Fibroblast of peridontal ligament (primary cell): ENCODE results near the gene EPB41.
"Not testable (repeated sequence)": the region's sequence is repeated elsewhere in the genome, so short reads cannot be mapped to it uniquely, and the experiment has no call there.

Experiments
- DNase-seq: peaks from one replicate; pipeline ENCODE4 v3.0.0-alpha.2; 2010; ENCODE audit errors: extremely low read depth

The EPB41 gene

GRCh38 chr1:28927266-28927647, 12.9 kb downstream of the EPB41 start:
- no peak for DNase-seq

GRCh38 chr1:28927648-28928313, 13.4 kb downstream of the EPB41 start:
- DNase-seq, result peak; percentile 74

- DNase-seq, result peak; percentile 30
Observed at GRCh38 chr1:28928314-28928941, 14.1 kb downstream of the EPB41 start.

GRCh38 chr1:28933277-28933676, 18.9 kb downstream of the EPB41 start:
- no peak for DNase-seq

- DNase-seq, result no peak
Observed at GRCh38 chr1:28933918-28934317, 19.5 kb downstream of the EPB41 start.

- DNase-seq, result no peak
Observed at GRCh38 chr1:28934676-28935075, 20.3 kb downstream of the EPB41 start.

GRCh38 chr1:28935293-28935692, 20.9 kb downstream of the EPB41 start:
- DNase-seq, result no peak

- DNase-seq, result no peak
Observed at GRCh38 chr1:28936094-28936493, 21.7 kb downstream of the EPB41 start.

GRCh38 chr1:28936528-28936927, 22.2 kb downstream of the EPB41 start:
- no peak for DNase-seq

- DNase-seq, result not testable (repeated sequence)
Observed at GRCh38 chr1:28943581-28943980, 29.2 kb downstream of the EPB41 start.

GRCh38 chr1:28950006-28950405, 35.6 kb downstream of the EPB41 start:
- no peak for DNase-seq

- DNase-seq, result peak; percentile 27
Observed at GRCh38 chr1:28950449-28950848, 36.1 kb downstream of the EPB41 start.

GRCh38 chr1:28954126-28954726, 39.9 kb downstream of the EPB41 start:
- DNase-seq, result no peak

GRCh38 chr1:28956038-28956464, 41.7 kb downstream of the EPB41 start:
- peak; percentile 24 for DNase-seq

- DNase-seq, result not testable (repeated sequence)
Observed at GRCh38 chr1:28962114-28962831, 47.9 kb downstream of the EPB41 start.

- DNase-seq, result no peak
Observed at GRCh38 chr1:28965271-28965870, 51.0 kb downstream of the EPB41 start.

- no peak for DNase-seq
Observed at GRCh38 chr1:28966617-28967016, 52.2 kb downstream of the EPB41 start.

- peak; percentile 96 for DNase-seq
Observed at GRCh38 chr1:28971980-28972771, 57.8 kb downstream of the EPB41 start.

GRCh38 chr1:28973596-28974421, 59.4 kb downstream of the EPB41 start:
- peak; percentile 87 for DNase-seq

- DNase-seq, result peak; percentile 83
Observed at GRCh38 chr1:28974432-28974831, 60.1 kb downstream of the EPB41 start.
